HG02759 (cell line): Measurements from ENCODE around the gene RGS6.

Experiments
- ATAC-seq: cut with Tn5 transposase; IDR thresholded peaks from one replicate; pipeline ENCODE4 v1.9.1; 2021; ENCODE audit warnings: mild to moderate bottlenecking, moderate library complexity; ENCODE audit not compliant: unreplicated experiment

Gene RGS6

GRCh38 chr14:72154645-72155378 is 222.6 kb downstream of the RGS6 start:
- no peak for ATAC-seq

- ATAC-seq: no peak
These were observed 223.3 kb downstream of the RGS6 start for GRCh38 chr14:72155379-72155993.

- ATAC-seq: no peak
These were observed 232.4 kb downstream of the RGS6 start for GRCh38 chr14:72164420-72165228.

GRCh38 chr14:72165229-72165698 is 233.0 kb downstream of the RGS6 start:
- ATAC-seq: no peak

- ATAC-seq: no peak
These were observed 237.3 kb downstream of the RGS6 start for GRCh38 chr14:72169521-72169920.

GRCh38 chr14:72172049-72172448 is 239.8 kb downstream of the RGS6 start:
- ATAC-seq: no peak

GRCh38 chr14:72172597-72172996 is 240.4 kb downstream of the RGS6 start:
- ATAC-seq: no peak

- no peak for ATAC-seq
These were observed 240.9 kb downstream of the RGS6 start for GRCh38 chr14:72173038-72173720.

- ATAC-seq: no peak
These were observed 245.0 kb downstream of the RGS6 start for GRCh38 chr14:72177251-72177650.

- ATAC-seq: no peak
These were observed 246.3 kb downstream of the RGS6 start for GRCh38 chr14:72178517-72178916.

- no peak for ATAC-seq
These were observed 250.6 kb downstream of the RGS6 start for GRCh38 chr14:72182708-72183432.

- no peak for ATAC-seq
These were observed 251.4 kb downstream of the RGS6 start for GRCh38 chr14:72183631-72184030.

- no peak for ATAC-seq
These were observed 254.3 kb downstream of the RGS6 start for GRCh38 chr14:72186523-72186922.

GRCh38 chr14:72196237-72197015 is 264.2 kb downstream of the RGS6 start:
- ATAC-seq: no peak

- ATAC-seq: no peak
These were observed 269.4 kb downstream of the RGS6 start for GRCh38 chr14:72201645-72202044.

GRCh38 chr14:72213424-72213823 is 281.2 kb downstream of the RGS6 start:
- ATAC-seq: no peak

GRCh38 chr14:72215080-72215479 is 282.9 kb downstream of the RGS6 start:
- ATAC-seq: no peak

GRCh38 chr14:72217135-72217534 is 284.9 kb downstream of the RGS6 start:
- ATAC-seq: no peak

GRCh38 chr14:72222046-72222445 is 289.8 kb downstream of the RGS6 start:
- no peak for ATAC-seq

GRCh38 chr14:72236629-72237028 is 304.4 kb downstream of the RGS6 start:
- ATAC-seq: no peak
